ENCODE results near the gene CKS1B.

GRCh38 chr1:154972517-154973343, 1.8 kb upstream of the CKS1B start:
- TF ChIP-seq CTCF (conservative IDR thresholded peaks at IDR 0.05; ENCODE audit: low read length) (no peak), EZH2phosphoT487 (IDR thresholded peaks at IDR 0.05; ENCODE audit: borderline replicate concordance, low read depth, low read length) (no peak)

Data from OCI-LY7 (cell line).